ENCODE measurements around the gene ITGAE. TPM values are rescaled to one million over a fixed set of nuclear protein-coding genes. Genes with fewer than 3 reads are reported as not detected.
"Not testable (repeated sequence)": the region's sequence is repeated elsewhere in the genome, so short reads cannot be mapped to it uniquely, and the experiment has no call there.

The ITGAE gene
- total and polyA plus RNA-seq, 8 donors, result 21.0 to 46.1 (median 41.0) TPM

DNA sequence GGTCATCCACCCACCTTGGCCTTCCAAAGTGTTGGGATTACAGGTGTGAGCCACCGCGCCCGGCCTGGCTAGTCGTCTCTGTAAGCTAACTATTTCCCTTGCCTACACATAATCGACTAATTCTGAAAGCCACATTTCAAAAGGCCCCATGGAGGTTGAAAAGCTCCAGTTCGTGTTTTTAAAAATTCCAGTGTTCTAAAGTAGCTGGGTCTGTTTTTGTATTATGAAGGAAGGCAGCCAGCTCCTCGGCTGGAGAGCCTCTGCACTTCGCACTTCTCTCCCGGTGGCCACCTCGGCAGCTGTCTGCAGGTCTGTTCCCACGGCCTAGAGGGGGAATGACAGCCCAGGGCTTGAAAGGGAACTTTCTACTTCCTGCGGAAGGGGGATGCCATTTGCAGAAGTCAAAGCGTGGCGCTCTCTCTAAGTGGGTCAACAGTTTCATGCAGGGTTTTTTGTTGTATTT lies 60.3 kb downstream of the ITGAE start:
- peaks cover 6 to 15% of the 10 kb centered on the region in 2 donors for H3K4me1 ChIP-seq
- DNase-seq (peak in 2 of 4 donors; percentile 47 to 70), ATAC-seq (no peak)
- H3K27me3 ChIP-seq, result no peaks in the 10 kb centered on the region
- no peaks in the 10 kb centered on the region for H3K9me3 ChIP-seq
- TF ChIP-seq, protein P1, sequence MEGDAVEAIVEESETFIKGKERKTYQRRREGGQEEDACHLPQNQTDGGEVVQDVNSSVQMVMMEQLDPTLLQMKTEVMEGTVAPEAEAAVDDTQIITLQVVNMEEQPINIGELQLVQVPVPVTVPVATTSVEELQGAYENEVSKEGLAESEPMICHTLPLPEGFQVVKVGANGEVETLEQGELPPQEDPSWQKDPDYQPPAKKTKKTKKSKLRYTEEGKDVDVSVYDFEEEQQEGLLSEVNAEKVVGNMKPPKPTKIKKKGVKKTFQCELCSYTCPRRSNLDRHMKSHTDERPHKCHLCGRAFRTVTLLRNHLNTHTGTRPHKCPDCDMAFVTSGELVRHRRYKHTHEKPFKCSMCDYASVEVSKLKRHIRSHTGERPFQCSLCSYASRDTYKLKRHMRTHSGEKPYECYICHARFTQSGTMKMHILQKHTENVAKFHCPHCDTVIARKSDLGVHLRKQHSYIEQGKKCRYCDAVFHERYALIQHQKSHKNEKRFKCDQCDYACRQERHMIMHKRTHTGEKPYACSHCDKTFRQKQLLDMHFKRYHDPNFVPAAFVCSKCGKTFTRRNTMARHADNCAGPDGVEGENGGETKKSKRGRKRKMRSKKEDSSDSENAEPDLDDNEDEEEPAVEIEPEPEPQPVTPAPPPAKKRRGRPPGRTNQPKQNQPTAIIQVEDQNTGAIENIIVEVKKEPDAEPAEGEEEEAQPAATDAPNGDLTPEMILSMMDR (IDR thresholded peaks at IDR 0.05), result no peak
- H3K4me3 ChIP-seq, result no peak overlapping the region
- intact Hi-C loops (cut with DNase I), result no loop called here
- H3K27ac ChIP-seq, result peak overlapping the region in 1 of 2 donors; percentile 9
- no peaks in the 10 kb centered on the region for H3K36me3 ChIP-seq

DNA sequence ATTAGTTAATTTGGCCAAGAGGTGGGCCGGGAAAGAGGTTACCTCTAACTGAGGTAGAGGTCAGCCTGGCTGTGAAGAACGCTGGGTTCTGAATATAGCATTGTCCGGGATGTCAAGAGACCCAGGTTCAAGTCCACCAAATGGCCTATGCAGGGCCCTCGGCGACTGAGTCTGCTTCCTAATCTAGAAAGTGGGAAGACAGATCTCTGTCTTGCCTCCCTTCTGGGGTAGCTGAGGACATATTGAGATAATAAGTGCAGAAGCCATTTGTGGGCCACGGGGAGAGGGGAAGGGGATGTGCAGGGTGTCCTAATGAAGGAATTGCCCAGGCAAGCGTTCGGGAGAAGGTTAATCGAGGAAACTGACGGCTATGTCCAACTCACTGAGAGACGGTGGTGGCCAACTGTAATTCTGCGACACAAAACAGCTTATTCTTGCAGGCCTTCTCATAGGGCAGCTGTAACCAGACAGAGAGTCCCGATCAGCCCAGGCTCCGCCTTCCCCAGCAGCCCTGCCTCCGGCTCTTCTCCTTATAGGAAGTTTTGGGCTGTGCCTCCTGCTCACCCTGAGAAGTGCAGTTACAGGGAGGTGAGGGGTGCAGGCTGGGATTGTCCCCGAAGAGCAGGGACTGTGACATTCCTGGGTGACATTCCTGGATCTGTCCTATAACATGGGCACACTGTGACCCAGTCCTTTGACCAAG lies 61.4 kb downstream of the ITGAE start:
- peaks cover 6 to 15% of the 10 kb centered on the region in 2 donors for H3K4me1 ChIP-seq
- DNase-seq (peak in 1 of 4 donors; percentile 43), ATAC-seq (no peak)
- intact Hi-C loops (cut with DNase I), result no loop called here
- H3K4me3 ChIP-seq, result no peak overlapping the region
- H3K27ac ChIP-seq, result no peak overlapping the region
- H3K36me3 ChIP-seq, result no peaks in the 10 kb centered on the region
- TF ChIP-seq, protein P1 (IDR thresholded peaks at IDR 0.05), result no peak
- no peaks in the 10 kb centered on the region for H3K9me3 ChIP-seq
- no peaks in the 10 kb centered on the region for H3K27me3 ChIP-seq

DNA sequence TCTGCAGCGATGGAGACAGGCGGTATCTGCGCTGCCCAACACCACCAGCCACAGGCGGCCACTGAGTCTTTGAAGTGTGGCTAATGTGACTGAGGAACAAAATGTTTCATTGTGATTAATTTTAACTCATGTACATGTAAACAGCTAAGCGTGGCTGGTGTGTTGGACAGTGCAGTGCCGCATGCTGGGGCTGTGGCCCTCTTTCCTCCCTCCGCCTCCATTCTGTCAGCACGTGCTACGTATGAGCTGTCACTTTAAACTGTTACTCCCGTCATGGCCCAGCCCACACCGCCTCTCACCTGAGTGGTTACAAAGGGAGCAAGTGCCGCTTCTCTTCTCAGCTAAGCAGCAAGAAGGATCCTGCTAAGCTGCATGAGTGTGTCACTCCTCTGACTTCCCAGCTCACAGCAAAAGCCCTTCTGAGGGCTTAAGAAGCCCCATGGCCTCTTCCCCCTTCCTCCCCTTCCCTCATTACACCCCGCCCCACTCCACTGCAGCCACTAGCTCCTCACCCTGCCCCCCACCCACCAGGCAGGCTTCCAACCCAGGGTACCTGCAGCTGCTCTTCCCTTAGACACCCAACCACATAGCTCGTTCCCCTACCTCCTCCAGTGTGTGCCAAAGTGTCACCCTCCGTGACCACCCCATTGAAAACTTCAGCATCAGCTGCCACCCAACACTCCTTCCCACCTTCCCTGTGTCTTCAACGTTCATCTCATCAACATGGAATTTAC lies 62.3 kb downstream of the ITGAE start:
- Histone ChIP-seq H3K4me3 (no peak overlapping the region), H3K9me3 (no peaks in the 10 kb centered on the region), H3K4me1 (peaks cover 6 to 15% of the 10 kb centered on the region in 2 donors), H3K27ac (no peak overlapping the region), H3K27me3 (no peaks in the 10 kb centered on the region), H3K36me3 (no peaks in the 10 kb centered on the region)
- peak; percentile 90 for ATAC-seq
- DNase-seq, result peak; percentile 42 to 82 (median 60)
- intact Hi-C loops (cut with DNase I), result no loop called here
- TF ChIP-seq, protein P1 (IDR thresholded peaks at IDR 0.05), result no peak

DNA sequence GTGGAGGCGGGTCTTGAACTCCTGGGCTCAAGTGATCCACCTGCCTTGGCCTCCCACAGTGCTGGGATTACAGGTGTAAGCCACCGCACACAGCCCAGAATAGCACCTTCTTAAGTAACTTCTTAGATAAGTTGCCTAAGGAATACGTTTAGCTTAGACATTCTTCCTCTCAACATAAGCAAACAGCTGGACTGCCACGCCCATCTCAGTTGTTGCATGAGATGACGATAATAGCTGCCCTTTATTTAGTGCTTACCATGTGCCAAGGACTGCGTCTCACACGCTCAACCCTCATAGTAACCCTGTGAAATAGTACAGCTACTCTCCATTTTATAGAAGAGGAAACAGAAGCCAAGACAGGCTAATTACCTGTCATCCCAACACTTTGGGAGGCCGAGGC lies 65.5 kb downstream of the ITGAE start:
- H3K4me3 ChIP-seq, result no peak overlapping the region
- ATAC-seq (no peak), DNase-seq (no peak)
- TF ChIP-seq, protein P1 (IDR thresholded peaks at IDR 0.05), result no peak
- peaks cover 6 to 12% of the 10 kb centered on the region in 2 donors for H3K4me1 ChIP-seq
- intact Hi-C loops (cut with DNase I), result no loop called here
- H3K27me3 ChIP-seq, result no peaks in the 10 kb centered on the region
- H3K36me3 ChIP-seq, result no peaks in the 10 kb centered on the region
- no peaks in the 10 kb centered on the region for H3K9me3 ChIP-seq
- H3K27ac ChIP-seq, result no peak overlapping the region

DNA sequence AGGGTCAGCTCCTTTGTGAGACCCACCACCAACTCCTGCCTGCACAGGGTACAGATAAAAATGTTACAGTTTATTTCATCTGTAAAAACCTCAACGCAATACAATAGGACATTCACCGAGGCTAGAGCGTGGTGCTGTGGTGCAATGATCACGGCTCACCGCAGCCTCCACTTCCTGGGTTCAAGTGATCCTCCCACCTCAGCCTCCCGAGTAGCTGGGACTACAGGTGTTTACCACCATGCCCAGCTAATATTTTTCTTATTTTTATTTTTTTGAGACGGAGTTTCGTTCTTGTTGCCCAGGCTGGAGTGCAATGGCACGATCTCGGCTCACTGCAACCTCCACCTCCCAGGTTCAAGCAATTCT lies 66.1 kb downstream of the ITGAE start:
- H3K36me3 ChIP-seq; H3K27ac ChIP-seq; H3K27me3 ChIP-seq; ATAC-seq; intact Hi-C loops (cut with DNase I); H3K9me3 ChIP-seq; H3K4me3 ChIP-seq: not testable (repeated sequence)
- DNase-seq, result peak in 1 of 4 donors; percentile 5
- H3K4me1 ChIP-seq, result peaks cover 6 to 12% of the 10 kb centered on the region in 2 donors
